GM23338 (cell line): ENCODE data around the gene SEMA3C. TPM values are rescaled to one million over a fixed set of nuclear protein-coding genes. Genes with fewer than 3 reads are reported as not detected.
A peak's percentile ranks its signal among the peaks of the same experiment; 100 is the strongest.

Source experiments
- ATAC-seq: fragments of 200-7000 bp; cut with Tn5 transposase; 3 replicates; pipeline ENCODE4 v1.9.1; 2020
- DNase-seq: peaks from one replicate; pipeline ENCODE4 v3.0.0-alpha.2; 2015; ENCODE audit warnings: low spot score
- H2AFZ ChIP-seq: fragments of 200-600 bp; sonication (generic); 2 replicates; pipeline ENCODE4 v1.8.0; 2016; ENCODE audit warnings: antibody characterized with exemption, mild to moderate bottlenecking, moderate library complexity
- H3F3A ChIP-seq: fragments of 200-600 bp; sonication (generic); replicated peaks from 2 replicates; pipeline ENCODE4 v1.8.0; 2017; ENCODE audit warnings: antibody characterized with exemption, mixed run types, low read depth
- H3K27ac ChIP-seq: fragments of 200-600 bp; sonication (generic); 2 replicates; pipeline ENCODE4 v1.6.1; 2016; ENCODE audit warnings: low read depth
- H3K27me3 ChIP-seq: fragments of 200-600 bp; sonication (generic); 2 replicates; pipeline ENCODE4 v1.8.0; 2016; ENCODE audit warnings: mild to moderate bottlenecking, mixed run types, moderate library complexity; ENCODE audit not compliant: insufficient read depth
- H3K36me3 ChIP-seq: fragments of 200-600 bp; sonication (generic); 2 replicates; pipeline ENCODE4 v1.8.0; 2016; ENCODE audit warnings: mild to moderate bottlenecking; ENCODE audit not compliant: insufficient read depth
- H3K4me1 ChIP-seq: fragments of 200-600 bp; sonication (generic); 2 replicates; pipeline ENCODE4 v1.8.0; 2016; ENCODE audit warnings: mild to moderate bottlenecking, moderate library complexity; ENCODE audit not compliant: insufficient read depth
- H3K4me2 ChIP-seq: fragments of 200-600 bp; sonication (generic); 2 replicates; pipeline ENCODE4 v1.7.1; 2017; ENCODE audit warnings: mixed run types
- H3K4me3 ChIP-seq: fragments of 200-600 bp; sonication (generic); 2 replicates; pipeline ENCODE4 v1.6.1; 2016; ENCODE audit warnings: mixed run types
- H3K79me2 ChIP-seq: fragments of 200-600 bp; sonication (generic); replicated peaks from 2 replicates; pipeline ENCODE4 v1.8.0; 2017; ENCODE audit warnings: mild to moderate bottlenecking; ENCODE audit not compliant: insufficient read depth
- H3K9me2 ChIP-seq: fragments of 200-600 bp; sonication (generic); 2 replicates; pipeline ENCODE4 v1.8.0; 2017; ENCODE audit not compliant: insufficient read depth
- H4K20me1 ChIP-seq: fragments of 200-600 bp; sonication (generic); replicated peaks from 2 replicates; pipeline ENCODE4 v1.8.0; 2017; ENCODE audit warnings: mild to moderate bottlenecking; ENCODE audit not compliant: insufficient read depth
- H3K27ac Mint-ChIP-seq: 2 replicates; pipeline ENCODE4 v1.8.0; 2020; ENCODE audit warnings: inconsistent platforms, mild to moderate bottlenecking, moderate library complexity, mixed read lengths
- H3K27me3 Mint-ChIP-seq: 3 replicates; pipeline ENCODE4 v1.8.0; 2022; ENCODE audit warnings: low read depth, mild to moderate bottlenecking, moderate library complexity, mixed read lengths, inconsistent platforms; ENCODE audit not compliant: insufficient read depth, poor library complexity
- H3K36me3 Mint-ChIP-seq: 3 replicates; pipeline ENCODE4 v1.8.0; 2021; ENCODE audit warnings: low read depth, mild to moderate bottlenecking, inconsistent platforms, moderate library complexity, mixed read lengths
- H3K4me1 Mint-ChIP-seq: 3 replicates; pipeline ENCODE4 v1.8.0; 2020; ENCODE audit warnings: mild to moderate bottlenecking, inconsistent platforms, mixed read lengths
- H3K4me3 Mint-ChIP-seq: 3 replicates; pipeline ENCODE4 v1.8.0; 2021; ENCODE audit warnings: moderate library complexity, mild to moderate bottlenecking, inconsistent platforms, mixed read lengths
- H3K9me3 Mint-ChIP-seq: 3 replicates; pipeline ENCODE4 v1.8.0; 2020; ENCODE audit warnings: moderate library complexity, mild to moderate bottlenecking, inconsistent platforms, mixed read lengths
- EZH2phosphoT487 ChIP-seq: fragments of 200-600 bp; sonication (generic); IDR thresholded peaks from one replicate; pipeline ENCODE4 v1.8.1; 2018; ENCODE audit warnings: antibody characterized with exemption; ENCODE audit not compliant: unreplicated experiment
- JUNB ChIP-seq: IDR thresholded peaks from one replicate; pipeline ENCODE4 v1.6.1; 2016; ENCODE audit warnings: antibody characterized with exemption; ENCODE audit not compliant: unreplicated experiment
- NANOG ChIP-seq: IDR thresholded peaks from 2 replicates; pipeline ENCODE4 v1.6.1; 2016; ENCODE audit warnings: antibody characterized with exemption, borderline replicate concordance
- POLR2AphosphoS5 ChIP-seq: IDR thresholded peaks from 2 replicates; pipeline ENCODE4 v1.6.1; 2016; ENCODE audit warnings: antibody characterized with exemption, low read depth
- STAT1 ChIP-seq: IDR thresholded peaks from one replicate; pipeline ENCODE4 v1.6.1; 2016; ENCODE audit warnings: antibody characterized with exemption; ENCODE audit not compliant: unreplicated experiment
- ZNF114 ChIP-seq: fragments of 250-450 bp; sonication (Bioruptor Pico); IDR thresholded peaks from 2 replicates; pipeline ENCODE4 v1.5.0; 2020; ENCODE audit warnings: mild to moderate bottlenecking, moderate library complexity
- ZNF331 ChIP-seq: fragments of 250-450 bp; sonication (Bioruptor Pico); IDR thresholded peaks from 2 replicates; pipeline ENCODE4 v1.5.0; 2020; ENCODE audit warnings: low read depth, mild to moderate bottlenecking, moderate library complexity
- polyA plus RNA-seq: library from polyadenylated mRNA; unstranded; fragments of >200 nt; fragmentation: Nextera tagmentation; extraction: Ambion mirVana; gene quantifications from 2 replicates; pipeline ENCODE4 v1.2.1, GENCODE V29; 2016
- total RNA-seq: library from RNA; depleted of rRNA; stranded (reverse); fragments of >200 nt; shearing (Covaris generic); gene quantifications from 2 replicates; pipeline ENCODE4 v1.2.3, GENCODE V29; 2014
- TF ChIP-seq, protein P1 (sequence below), 2 experiments: fragments of 200-600 bp in 1 of 2; sonication (generic) in 1 of 2; conservative IDR thresholded peaks; 2 replicates each; pipeline versions ENCODE4 v1.5.1 to v1.6.1; 2016 to 2017; ENCODE audit warnings: antibody characterized with exemption in 2 of 2, low read depth in 2 of 2, mild to moderate bottlenecking in 2 of 2, moderate library complexity in 1 of 2
- TF ChIP-seq, protein P2 (sequence below): IDR thresholded peaks from 2 replicates; pipeline ENCODE4 v1.6.1; 2016; ENCODE audit warnings: antibody characterized with exemption

The SEMA3C gene
- total and polyA plus RNA-seq, 2 experiments from 2014 or later = 1.0 to 3.5 TPM

DNA sequence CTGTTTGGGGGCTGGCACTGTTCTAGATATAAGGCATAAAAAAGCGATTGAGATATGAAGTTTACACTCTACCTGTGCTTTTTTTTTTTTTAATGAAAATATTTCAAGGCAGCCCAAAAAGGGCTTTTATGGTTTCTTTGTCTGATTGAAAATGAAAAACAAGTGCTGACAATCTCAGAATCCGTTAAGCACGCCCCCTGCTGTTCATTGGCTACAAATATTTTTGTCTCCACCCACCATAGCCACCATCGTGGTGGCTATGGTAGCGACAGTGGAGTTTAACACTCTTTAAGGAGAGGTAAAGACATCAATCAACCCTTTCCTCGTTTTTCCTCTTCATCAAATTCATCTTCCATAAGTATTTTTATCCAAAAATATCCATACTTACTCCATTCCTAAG lies 186.2 kb downstream of the SEMA3C start:
- Mint-ChIP-seq H3K9me3 (no peaks in the 10 kb centered on the region; the same call in 2 of the 3 replicates), H3K27me3 (no peaks in the 10 kb centered on the region), H3K27ac (no peak overlapping the region), H3K36me3 (no peaks in the 10 kb centered on the region), H3K4me1 (peaks cover 10% of the 10 kb centered on the region), H3K4me3 (no peak overlapping the region)
- Histone ChIP-seq H3K4me2 (no peak overlapping the region), H3K36me3 (no peaks in the 10 kb centered on the region), H3K9me2 (no peaks in the 10 kb centered on the region; the same call in 1 of the 2 replicates), H3F3A (no peaks in the 10 kb centered on the region), H3K27ac (no peak overlapping the region), H3K4me3 (no peak overlapping the region), H3K27me3 (peaks cover 5% of the 10 kb centered on the region; the same call in 1 of the 2 replicates), H2AFZ (no peak overlapping the region), H4K20me1 (no peaks in the 10 kb centered on the region), H3K4me1 (peaks cover 12% of the 10 kb centered on the region), H3K79me2 (no peaks in the 10 kb centered on the region)
- DNase-seq = peak; percentile 50
- ATAC-seq = no peak
- TF ChIP-seq, protein P1, sequence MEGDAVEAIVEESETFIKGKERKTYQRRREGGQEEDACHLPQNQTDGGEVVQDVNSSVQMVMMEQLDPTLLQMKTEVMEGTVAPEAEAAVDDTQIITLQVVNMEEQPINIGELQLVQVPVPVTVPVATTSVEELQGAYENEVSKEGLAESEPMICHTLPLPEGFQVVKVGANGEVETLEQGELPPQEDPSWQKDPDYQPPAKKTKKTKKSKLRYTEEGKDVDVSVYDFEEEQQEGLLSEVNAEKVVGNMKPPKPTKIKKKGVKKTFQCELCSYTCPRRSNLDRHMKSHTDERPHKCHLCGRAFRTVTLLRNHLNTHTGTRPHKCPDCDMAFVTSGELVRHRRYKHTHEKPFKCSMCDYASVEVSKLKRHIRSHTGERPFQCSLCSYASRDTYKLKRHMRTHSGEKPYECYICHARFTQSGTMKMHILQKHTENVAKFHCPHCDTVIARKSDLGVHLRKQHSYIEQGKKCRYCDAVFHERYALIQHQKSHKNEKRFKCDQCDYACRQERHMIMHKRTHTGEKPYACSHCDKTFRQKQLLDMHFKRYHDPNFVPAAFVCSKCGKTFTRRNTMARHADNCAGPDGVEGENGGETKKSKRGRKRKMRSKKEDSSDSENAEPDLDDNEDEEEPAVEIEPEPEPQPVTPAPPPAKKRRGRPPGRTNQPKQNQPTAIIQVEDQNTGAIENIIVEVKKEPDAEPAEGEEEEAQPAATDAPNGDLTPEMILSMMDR (conservative IDR thresholded peaks at IDR 0.05; ENCODE audit: low read depth in 2 of 2) = peak; percentile 59 to 61
- TF ChIP-seq POLR2AphosphoS5 = no peak
- no peak for TF ChIP-seq NANOG
- TF ChIP-seq, protein P2, sequence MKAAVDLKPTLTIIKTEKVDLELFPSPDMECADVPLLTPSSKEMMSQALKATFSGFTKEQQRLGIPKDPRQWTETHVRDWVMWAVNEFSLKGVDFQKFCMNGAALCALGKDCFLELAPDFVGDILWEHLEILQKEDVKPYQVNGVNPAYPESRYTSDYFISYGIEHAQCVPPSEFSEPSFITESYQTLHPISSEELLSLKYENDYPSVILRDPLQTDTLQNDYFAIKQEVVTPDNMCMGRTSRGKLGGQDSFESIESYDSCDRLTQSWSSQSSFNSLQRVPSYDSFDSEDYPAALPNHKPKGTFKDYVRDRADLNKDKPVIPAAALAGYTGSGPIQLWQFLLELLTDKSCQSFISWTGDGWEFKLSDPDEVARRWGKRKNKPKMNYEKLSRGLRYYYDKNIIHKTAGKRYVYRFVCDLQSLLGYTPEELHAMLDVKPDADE = no peak
- TF ChIP-seq STAT1 = no peak
- no peak for TF ChIP-seq EZH2phosphoT487

DNA sequence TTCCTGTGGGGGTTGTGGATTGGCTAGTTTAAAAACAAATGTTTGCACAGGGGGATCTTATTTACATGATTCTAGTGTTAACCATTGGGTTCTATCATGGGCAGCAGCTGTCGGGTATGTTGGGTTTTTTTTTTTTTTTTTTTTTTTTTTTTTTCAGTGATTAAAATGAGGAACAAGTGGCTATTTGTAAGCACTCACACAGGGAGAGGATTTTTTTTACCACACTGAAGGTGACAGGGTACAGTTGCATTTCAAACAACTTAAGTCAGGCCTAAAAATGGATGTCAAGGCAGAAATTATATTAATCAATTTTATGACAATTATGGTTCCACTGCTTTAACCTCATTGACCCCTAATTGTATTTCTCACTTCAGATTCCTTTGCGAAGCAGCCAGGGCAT lies 187.6 kb downstream of the SEMA3C start:
- H3K4me2 ChIP-seq = peak overlapping the region; percentile 23; the same call in 1 of the 2 replicates
- no peaks in the 10 kb centered on the region; the same call in 2 of the 3 replicates for H3K9me3 Mint-ChIP-seq
- H2AFZ ChIP-seq = no peak overlapping the region
- peaks cover 10% of the 10 kb centered on the region for H3K4me1 Mint-ChIP-seq
- H3F3A ChIP-seq = no peaks in the 10 kb centered on the region
- no peaks in the 10 kb centered on the region for H3K36me3 ChIP-seq
- H3K4me1 ChIP-seq = peaks cover 12% of the 10 kb centered on the region
- H3K79me2 ChIP-seq = no peaks in the 10 kb centered on the region
- no peak overlapping the region for H3K27ac Mint-ChIP-seq
- no peak for DNase-seq
- no peaks in the 10 kb centered on the region; the same call in 1 of the 2 replicates for H3K9me2 ChIP-seq
- H3K27ac ChIP-seq = no peak overlapping the region
- H3K27me3 ChIP-seq = peaks cover 5% of the 10 kb centered on the region; the same call in 1 of the 2 replicates
- ATAC-seq = no peak
- no peaks in the 10 kb centered on the region for H4K20me1 ChIP-seq
- TF ChIP-seq ZNF331 = no peak
- TF ChIP-seq JUNB = no peak
- TF ChIP-seq ZNF114 (CRISPR knock-in tag) = no peak
- TF ChIP-seq EZH2phosphoT487 = no peak
- H3K36me3 Mint-ChIP-seq = no peaks in the 10 kb centered on the region
- no peaks in the 10 kb centered on the region for H3K27me3 Mint-ChIP-seq
- no peak overlapping the region for H3K4me3 Mint-ChIP-seq
- H3K4me3 ChIP-seq = no peak overlapping the region
